ENCODE data around the gene CCHCR1.
A peak's percentile ranks its signal among the peaks of the same experiment; 100 is the strongest.
"Not testable (repeated sequence)": the region's sequence is repeated elsewhere in the genome, so short reads cannot be mapped to it uniquely, and the experiment has no call there.

CCHCR1 gene

GRCh38 chr6:31157513-31158139, at the start of gene CCHCR1:
TSS of gene CCHCR1 (minus strand) at chr6:31157802. CDS start at chr6:31157600, 202 bp downstream.
- no peak for DNase-seq (ENCODE audit: low read depth in 2 of 2)

DNA sequence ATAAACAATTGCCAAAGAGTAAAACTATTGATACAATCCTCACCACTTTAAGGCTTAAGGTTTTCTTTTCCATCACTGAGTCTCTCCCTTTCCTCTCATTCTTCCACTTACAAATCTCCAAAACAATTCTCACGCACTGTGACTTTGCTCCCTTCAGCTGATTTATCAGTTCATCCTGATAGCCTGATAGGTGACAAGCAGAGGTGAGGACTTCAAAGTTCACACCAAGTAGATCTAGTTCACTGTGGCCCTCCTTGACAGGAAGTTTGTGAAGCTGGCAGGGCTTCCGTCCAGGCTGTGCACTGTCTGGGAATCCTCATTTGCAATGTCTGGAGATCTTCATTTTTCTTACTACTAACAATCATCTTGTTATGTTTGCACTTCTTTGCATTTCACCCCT, 48.0 kb upstream of the CCHCR1 start:
- DNase-seq (ENCODE audit: low read depth in 2 of 2), result no peak

GRCh38 chr6:31204751-31205145, 47.1 kb upstream of the CCHCR1 start:
- no peak for DNase-seq (ENCODE audit: low read depth in 2 of 2)

- DNase-seq (ENCODE audit: low read depth in 2 of 2), result peak; percentile 41 to 54
Observed at GRCh38 chr6:31203345-31203979, 45.9 kb upstream of the CCHCR1 start.

DNA sequence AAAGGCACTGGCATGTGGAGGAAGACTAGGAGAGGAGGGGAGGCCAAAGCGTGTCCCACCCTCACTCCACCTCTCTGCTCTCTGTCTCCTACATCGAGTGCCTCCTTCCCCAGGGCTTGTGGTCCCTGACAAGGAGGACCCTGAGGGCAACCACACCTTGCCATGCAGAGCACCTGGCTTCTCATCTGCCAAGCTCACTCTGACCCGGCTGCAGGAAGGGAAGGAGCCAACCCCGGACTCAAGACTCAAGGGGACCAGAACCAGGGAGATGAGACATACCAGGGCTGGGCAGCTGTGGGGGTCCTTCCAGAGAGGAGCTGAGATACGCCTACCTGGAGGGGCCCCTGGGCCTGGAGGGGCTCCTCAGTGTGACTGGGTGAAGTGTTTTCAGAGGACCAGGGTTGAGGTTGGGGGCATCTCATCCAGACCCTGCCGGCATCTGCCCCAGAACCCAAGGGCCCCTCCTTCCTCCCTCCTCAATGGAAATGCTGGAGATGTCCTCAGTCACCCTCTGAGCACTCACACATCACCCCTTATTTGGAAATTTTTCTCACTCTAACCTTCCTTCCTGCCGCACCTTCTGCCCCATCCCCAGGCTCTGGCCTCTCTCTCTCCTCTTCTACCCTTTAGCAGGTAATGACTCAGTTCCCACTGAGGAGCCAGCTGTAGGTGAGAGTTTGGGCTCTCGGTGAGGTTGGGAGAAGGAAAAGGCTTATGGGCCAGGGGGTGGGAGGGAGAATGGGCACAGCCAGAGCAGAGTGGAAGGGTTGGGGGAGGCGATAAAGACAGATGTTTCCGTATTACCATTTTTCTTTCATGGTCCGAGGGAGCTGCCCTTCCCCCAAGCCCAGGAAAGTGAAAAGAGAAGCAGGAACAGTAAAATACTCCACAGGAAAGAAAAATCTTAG, 44.9 kb upstream of the CCHCR1 start:
- DNase-seq (ENCODE audit: low read depth in 2 of 2), result no peak

DNA sequence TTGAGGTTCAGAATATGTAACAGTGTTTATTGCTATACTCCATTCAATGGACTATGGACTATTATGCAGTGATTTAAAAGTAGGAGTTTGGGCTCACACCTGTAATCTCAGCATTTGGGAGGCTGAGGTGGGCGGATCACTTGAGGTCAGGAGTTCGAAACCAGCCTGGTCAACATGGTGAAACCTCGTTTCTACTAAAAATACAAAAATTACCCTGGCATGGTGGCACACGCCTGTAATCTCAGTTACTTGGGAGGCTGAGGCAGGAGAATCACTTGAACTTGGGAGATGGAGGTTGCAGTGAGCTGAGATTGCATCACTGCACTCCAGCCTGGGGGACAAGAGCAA, 41.5 kb upstream of the CCHCR1 start:
- not testable (repeated sequence) for DNase-seq (ENCODE audit: low read depth in 2 of 2)

DNA sequence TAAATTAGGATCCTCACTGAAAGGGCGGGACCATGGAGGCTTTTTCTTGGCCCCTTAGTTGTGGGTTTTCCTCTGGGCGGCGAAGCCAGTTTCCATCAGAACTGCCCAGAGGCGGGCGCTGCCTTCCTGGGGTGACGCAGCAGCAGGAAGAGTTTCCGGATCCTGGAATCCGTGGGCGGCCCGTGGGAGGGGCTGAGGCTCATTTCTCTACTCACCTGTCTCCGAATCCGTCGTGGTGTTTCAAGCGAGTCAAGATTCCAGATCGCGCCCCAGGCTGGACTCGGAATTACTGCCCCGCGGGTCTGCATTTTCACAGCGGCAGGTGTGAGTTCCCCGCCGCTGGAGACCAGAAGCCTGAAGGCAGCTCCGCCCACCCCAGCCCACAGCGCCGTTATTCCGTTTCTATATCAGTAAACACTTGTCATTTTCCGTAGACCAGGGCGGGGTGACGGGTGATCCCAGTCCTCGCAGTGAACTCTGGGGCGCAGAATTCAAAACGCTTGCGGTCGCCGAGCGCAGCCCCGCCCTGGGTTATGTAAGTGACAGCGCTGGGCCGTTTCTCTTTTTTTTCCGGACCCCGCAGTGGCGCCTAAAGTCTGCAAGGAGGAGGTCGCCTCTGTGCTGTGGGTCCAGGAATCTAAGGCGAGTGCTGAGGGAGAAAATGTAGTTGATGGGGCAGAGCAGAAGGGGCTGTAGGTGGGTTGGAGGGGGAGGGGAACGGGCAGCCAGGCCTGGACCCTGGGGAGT, 40.1 kb upstream of the CCHCR1 start:
- peak; percentile 79 to 85 for DNase-seq (ENCODE audit: low read depth in 2 of 2)

GRCh38 chr6:31196251-31197022, 38.8 kb upstream of the CCHCR1 start:
- not testable (repeated sequence) for DNase-seq (ENCODE audit: low read depth in 2 of 2)

DNA sequence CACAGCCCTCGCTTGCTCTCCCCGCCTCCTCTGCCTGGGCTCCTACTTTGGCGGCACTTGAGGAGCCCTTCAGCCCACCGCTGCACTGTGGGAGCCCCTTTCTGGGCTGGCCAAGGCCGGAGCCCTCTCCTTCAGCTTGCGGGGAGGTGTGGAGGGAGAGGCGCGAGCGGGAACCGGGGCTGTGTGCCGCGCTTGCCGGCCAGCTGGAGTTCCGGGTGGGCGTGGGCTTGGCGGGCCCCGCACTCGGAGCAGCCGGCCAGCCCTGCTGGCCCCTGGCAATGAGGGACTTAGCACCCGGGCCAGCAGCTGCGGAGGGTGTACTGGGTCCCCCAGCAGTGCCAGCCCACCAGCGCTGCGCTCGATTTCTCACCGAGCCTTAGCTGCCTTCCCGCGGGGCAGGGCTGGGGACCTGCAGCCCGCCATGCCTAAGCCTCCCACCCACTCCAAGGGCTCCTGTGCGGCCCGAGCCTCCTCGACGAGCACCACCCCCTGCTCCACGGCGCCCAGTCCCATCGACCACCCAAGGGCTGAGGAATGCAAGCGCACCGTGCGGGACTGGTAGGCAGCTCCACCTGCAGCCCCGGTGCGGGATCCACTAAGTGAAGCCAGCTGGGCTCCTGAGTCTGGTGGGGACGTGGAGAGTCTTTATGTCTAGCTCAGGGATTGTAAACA, 37.8 kb upstream of the CCHCR1 start:
- not testable (repeated sequence) for DNase-seq (ENCODE audit: low read depth in 2 of 2)

GRCh38 chr6:31194061-31194834, 36.6 kb upstream of the CCHCR1 start:
- no peak for DNase-seq (ENCODE audit: low read depth in 2 of 2)

GRCh38 chr6:31193206-31193605, 35.6 kb upstream of the CCHCR1 start:
- DNase-seq (ENCODE audit: low read depth in 2 of 2), result no peak

GRCh38 chr6:31192431-31193105, 35.0 kb upstream of the CCHCR1 start:
- peak; percentile 39 to 41 for DNase-seq (ENCODE audit: low read depth in 2 of 2)

- no peak for DNase-seq (ENCODE audit: low read depth in 2 of 2)
Observed at GRCh38 chr6:31190488-31190887, 32.9 kb upstream of the CCHCR1 start.

GRCh38 chr6:31189223-31189622, 31.6 kb upstream of the CCHCR1 start:
- DNase-seq (ENCODE audit: low read depth in 2 of 2), result not testable (repeated sequence)

GRCh38 chr6:31187780-31188194, 30.2 kb upstream of the CCHCR1 start:
- no peak for DNase-seq (ENCODE audit: low read depth in 2 of 2)

GRCh38 chr6:31186052-31186734, 28.6 kb upstream of the CCHCR1 start:
- no peak for DNase-seq (ENCODE audit: low read depth in 2 of 2)

DNA sequence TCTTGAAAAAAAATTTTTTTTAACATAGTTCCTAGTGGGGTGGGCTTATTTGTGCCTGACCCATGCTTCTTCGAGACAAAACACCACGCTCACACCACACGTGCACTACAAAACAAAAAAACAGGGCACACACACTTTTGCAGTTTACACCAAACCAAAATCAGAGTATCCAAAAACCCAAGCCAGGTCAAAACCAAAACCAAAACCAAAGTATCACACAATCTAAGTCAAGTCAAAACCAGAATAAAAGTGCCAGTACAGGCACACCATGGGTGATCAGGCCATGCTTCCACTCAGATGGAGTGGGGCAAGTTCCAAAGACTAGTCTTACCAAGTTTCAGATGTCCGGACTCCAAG, 28.1 kb upstream of the CCHCR1 start:
- not testable (repeated sequence) for DNase-seq (ENCODE audit: low read depth in 2 of 2)

- not testable (repeated sequence) for DNase-seq (ENCODE audit: low read depth in 2 of 2)
Observed at GRCh38 chr6:31183859-31184258, 26.3 kb upstream of the CCHCR1 start.

DNA sequence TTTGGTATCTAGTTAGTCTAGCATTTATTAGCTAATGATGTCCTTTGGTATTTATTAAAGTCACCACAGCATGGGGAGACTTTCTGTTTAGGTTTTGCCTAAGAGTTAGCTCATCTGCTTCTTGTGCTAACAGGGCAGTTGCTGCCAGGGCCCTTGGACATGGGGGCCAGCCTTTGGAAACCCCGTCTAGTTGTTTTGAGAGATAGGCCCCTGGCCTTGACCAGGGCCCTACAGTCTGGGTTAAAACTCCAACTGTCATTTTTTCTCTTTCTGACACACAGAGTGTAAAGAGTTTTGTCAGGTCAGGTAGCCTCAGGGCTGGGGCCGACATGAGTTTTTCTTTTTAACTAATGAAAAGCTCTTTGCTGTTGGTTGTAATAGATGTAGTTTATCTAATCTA, 25.7 kb upstream of the CCHCR1 start:
- not testable (repeated sequence) for DNase-seq (ENCODE audit: low read depth in 2 of 2)
